Measurements from ENCODE around the gene KRT5. TPM values are rescaled to one million over a fixed set of nuclear protein-coding genes. Genes with fewer than 3 reads are reported as not detected.
"Not testable (repeated sequence)": the region's sequence is repeated elsewhere in the genome, so short reads cannot be mapped to it uniquely, and the experiment has no call there.

The KRT5 gene
- total RNA-seq, 2 experiments from 2014 or later, result not detected

DNA sequence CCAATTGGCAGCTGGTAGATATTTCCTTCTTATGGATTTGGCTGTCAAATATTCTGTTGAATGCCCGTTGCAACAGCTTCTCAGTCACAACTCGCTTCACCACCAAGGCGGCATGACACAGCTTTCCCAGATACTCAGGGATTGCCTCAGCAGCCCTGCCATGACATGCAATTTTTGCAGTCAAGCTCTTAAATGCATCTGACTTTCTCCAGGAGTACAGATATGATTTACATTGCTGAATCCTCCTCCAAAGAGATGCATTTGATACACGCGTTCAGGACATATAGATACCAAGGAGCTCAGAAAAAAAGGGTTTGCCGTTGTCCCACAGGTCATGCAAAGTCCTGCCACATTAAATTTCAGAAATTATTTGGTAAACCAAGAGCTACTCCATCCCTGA is 6.5 kb downstream of the KRT5 start:
- H3K4me3 Mint-ChIP-seq, result no peak overlapping the region
- H3K36me3 Mint-ChIP-seq, result peaks cover 3% of the 10 kb centered on the region
- DNase-seq, result no peak
- CTCF ChIA-PET, result no interaction called here
- peaks cover 17% of the 10 kb centered on the region for H3K27me3 Mint-ChIP-seq
- intact Hi-C loops (cut with micrococcal nuclease), result no loop called here
- H3K9me3 Mint-ChIP-seq, result peaks cover 8% of the 10 kb centered on the region
- POLR2A ChIA-PET, result no interaction called here
- no peaks in the 10 kb centered on the region for H3K4me1 Mint-ChIP-seq (ENCODE audit: low read depth)
- H3K27ac Mint-ChIP-seq, result no peak overlapping the region

DNA sequence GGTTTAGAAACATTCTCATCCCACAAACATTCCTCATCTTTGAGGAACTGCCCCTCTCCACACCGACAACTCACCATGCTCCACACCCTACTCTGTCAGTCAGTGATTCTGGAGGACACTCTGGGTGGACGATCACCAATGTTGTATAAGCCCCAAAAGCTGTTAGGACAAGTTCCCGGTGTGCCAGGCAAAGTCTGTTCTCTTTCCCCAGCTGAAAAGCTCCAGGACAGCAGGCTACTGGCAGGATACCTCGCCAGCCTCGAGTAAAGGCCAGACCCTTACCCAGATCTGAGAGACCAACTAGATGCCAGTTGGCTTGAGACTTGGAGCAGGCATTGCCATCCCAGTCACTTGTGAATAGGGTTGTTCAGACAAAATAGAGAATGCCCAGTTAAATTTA is 12.0 kb downstream of the KRT5 start:
- intact Hi-C loops (cut with micrococcal nuclease), result no loop called here
- ChIA-PET CTCF (interaction anchor here (0.9 kb wide), 1 partner anchor 80 kb away, joined by 4 read pairs; no protein-coding TSS in a partner anchor), POLR2A (no interaction called here)
- Mint-ChIP-seq H3K4me3 (no peak overlapping the region), H3K36me3 (peaks cover 3% of the 10 kb centered on the region), H3K4me1 (ENCODE audit: low read depth) (no peaks in the 10 kb centered on the region), H3K9me3 (peaks cover 8% of the 10 kb centered on the region), H3K27me3 (peaks cover 32% of the 10 kb centered on the region), H3K27ac (no peak overlapping the region)
- no peak for DNase-seq

DNA sequence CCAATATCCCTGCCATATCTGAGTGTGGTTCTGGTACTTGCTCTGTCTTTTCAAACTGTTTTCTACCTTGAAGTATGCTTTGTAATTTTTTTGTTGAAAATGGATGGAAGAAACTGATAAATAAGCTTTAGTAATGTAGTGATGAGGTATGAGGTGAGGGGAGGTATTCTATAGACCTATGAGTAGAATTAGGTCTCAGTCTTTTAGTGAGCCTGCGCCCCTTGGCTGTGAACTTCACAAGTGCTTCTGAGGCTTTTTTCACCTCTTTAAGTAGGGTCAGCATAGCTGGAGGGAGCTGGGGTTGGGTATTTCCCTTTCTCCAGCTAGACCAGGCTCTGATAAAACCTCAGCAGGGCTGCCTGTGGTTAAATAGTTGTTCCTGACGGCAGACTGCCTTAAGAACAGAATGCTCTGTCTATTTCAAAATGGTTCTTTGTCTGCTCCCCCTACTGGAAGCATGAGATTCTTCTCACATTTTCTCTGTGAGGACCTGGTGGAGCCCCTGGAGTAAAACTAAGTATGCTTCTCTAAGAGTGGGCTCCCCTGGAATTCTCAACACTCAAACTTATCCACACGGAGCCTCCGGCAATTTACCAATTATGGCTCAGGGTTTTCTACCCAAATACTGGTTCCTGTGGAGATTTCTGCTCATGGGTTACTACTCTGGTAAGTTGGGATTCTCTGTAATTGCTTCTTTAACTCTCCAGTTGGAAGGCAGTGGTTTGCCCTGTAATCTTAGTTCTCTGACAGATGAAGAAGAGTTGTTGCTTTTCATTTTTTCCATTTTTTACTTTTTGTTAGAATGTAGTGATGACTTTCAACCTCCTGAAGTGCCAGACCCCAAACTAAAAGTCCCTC is 13.1 kb downstream of the KRT5 start:
- Mint-ChIP-seq H3K9me3 (peaks cover 8% of the 10 kb centered on the region), H3K27ac (no peak overlapping the region), H3K36me3 (peaks cover 3% of the 10 kb centered on the region), H3K4me1 (ENCODE audit: low read depth) (no peaks in the 10 kb centered on the region), H3K4me3 (no peak overlapping the region), H3K27me3 (peaks cover 29% of the 10 kb centered on the region)
- ChIA-PET CTCF (interaction anchor here (0.9 to 1.5 kb wide), 3 partner anchors 9 to 127 kb away, joined by 3 to 5 read pairs (median 4); no protein-coding TSS in a partner anchor), POLR2A (no interaction called here)
- intact Hi-C loops (cut with micrococcal nuclease), result no loop called here
- no peak for DNase-seq

DNA sequence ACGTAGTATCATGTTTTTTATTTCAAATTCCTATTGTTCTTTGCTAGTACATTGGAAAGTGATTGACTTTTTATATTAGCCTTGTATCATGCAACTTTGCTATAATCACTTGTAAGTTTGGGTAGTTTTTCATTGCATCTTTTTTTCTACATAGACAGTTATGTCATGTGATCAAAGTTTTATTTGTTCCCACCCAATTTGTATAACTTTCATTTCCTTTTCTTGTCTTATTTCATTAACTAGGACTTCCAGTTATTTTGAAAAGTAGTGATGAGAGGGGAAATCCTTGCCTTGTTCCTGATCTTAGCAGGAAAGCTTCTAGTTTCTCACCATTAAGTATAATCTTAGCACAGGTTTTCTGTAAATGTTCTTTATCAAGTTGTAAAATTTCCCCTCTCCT is 17.3 kb downstream of the KRT5 start:
- H3K27ac Mint-ChIP-seq, result no peak overlapping the region
- no peaks in the 10 kb centered on the region for H3K9me3 Mint-ChIP-seq
- peaks cover 15% of the 10 kb centered on the region for H3K27me3 Mint-ChIP-seq
- H3K4me1 Mint-ChIP-seq (ENCODE audit: low read depth), result no peaks in the 10 kb centered on the region
- H3K4me3 Mint-ChIP-seq, result no peak overlapping the region
- intact Hi-C loops (cut with micrococcal nuclease), result no loop called here
- ChIA-PET CTCF (interaction anchor here (0.7 kb wide), 1 partner anchor 377 kb away, joined by 3 read pairs; no protein-coding TSS in a partner anchor), POLR2A (no interaction called here)
- no peak for DNase-seq
- no peaks in the 10 kb centered on the region for H3K36me3 Mint-ChIP-seq

- POLR2A ChIA-PET, result no interaction called here
- H3K4me3 Mint-ChIP-seq, result no peak overlapping the region
- no peaks in the 10 kb centered on the region for H3K36me3 Mint-ChIP-seq
- CTCF ChIA-PET, result no interaction called here
- H3K9me3 Mint-ChIP-seq, result no peaks in the 10 kb centered on the region
- no peak overlapping the region for H3K27ac Mint-ChIP-seq
- no peaks in the 10 kb centered on the region for H3K4me1 Mint-ChIP-seq (ENCODE audit: low read depth)
- intact Hi-C loops (cut with micrococcal nuclease), result no loop called here
- peaks cover 6% of the 10 kb centered on the region for H3K27me3 Mint-ChIP-seq
- DNase-seq, result no peak
Measured at GRCh38 chr12:52501490-52501889, 18.7 kb downstream of the KRT5 start.

GRCh38 chr12:52500574-52500973 is 19.6 kb downstream of the KRT5 start:
- DNase-seq; H3K27me3 Mint-ChIP-seq; CTCF ChIA-PET; H3K4me3 Mint-ChIP-seq; H3K4me1 Mint-ChIP-seq (ENCODE audit: low read depth); H3K27ac Mint-ChIP-seq; intact Hi-C loops (cut with micrococcal nuclease); POLR2A ChIA-PET; H3K36me3 Mint-ChIP-seq; H3K9me3 Mint-ChIP-seq: not testable (repeated sequence)

- POLR2A ChIA-PET, result no interaction called here
- Mint-ChIP-seq H3K27ac (no peak overlapping the region), H3K27me3 (peaks cover 7% of the 10 kb centered on the region), H3K4me1 (ENCODE audit: low read depth) (no peaks in the 10 kb centered on the region), H3K36me3 (no peaks in the 10 kb centered on the region), H3K9me3 (no peaks in the 10 kb centered on the region), H3K4me3 (no peak overlapping the region)
- intact Hi-C loops (cut with micrococcal nuclease), result no loop called here
- CTCF ChIA-PET, result interaction anchor here (1.4 kb wide), 1 partner anchor 379 kb away, joined by 4 read pairs; no protein-coding TSS in a partner anchor
- DNase-seq, result no peak
Measured at GRCh38 chr12:52499806-52500560, 20.2 kb downstream of the KRT5 start.

GRCh38 chr12:52498946-52499345 is 21.2 kb downstream of the KRT5 start:
- CTCF ChIA-PET, result interaction anchor here (1.4 kb wide), 1 partner anchor 381 kb away, joined by 4 read pairs; no protein-coding TSS in a partner anchor

DNA sequence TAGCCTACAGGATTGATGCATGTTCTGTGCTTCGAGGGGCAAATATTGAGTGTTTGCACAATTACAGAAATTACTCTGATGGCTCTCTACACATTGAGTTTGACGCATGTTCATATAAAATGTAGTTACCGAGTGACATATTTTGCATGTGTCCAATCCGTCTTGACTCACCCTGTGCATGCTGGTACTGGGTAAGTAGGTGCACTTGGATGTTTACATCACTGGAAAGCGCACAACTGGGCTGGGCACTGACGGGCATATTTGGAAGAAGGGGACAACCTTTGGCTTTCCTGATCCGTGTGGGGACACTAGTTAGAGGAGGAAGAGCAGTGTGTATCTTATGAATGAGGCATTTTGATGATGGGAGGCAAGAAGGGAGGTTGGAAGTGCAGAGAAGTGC is 22.2 kb downstream of the KRT5 start:
- Mint-ChIP-seq H3K4me3 (no peak overlapping the region), H3K27ac (no peak overlapping the region), H3K36me3 (no peaks in the 10 kb centered on the region), H3K4me1 (ENCODE audit: low read depth) (no peaks in the 10 kb centered on the region), H3K27me3 (peaks cover 9% of the 10 kb centered on the region), H3K9me3 (no peaks in the 10 kb centered on the region)
- no peak for DNase-seq
- ChIA-PET POLR2A (no interaction called here), CTCF (no interaction called here)
- intact Hi-C loops (cut with micrococcal nuclease), result no loop called here

More at GRCh38 chr12:52498946-52499345, 21.2 kb downstream of the KRT5 start:
- H3K27ac Mint-ChIP-seq, result no peak overlapping the region
- intact Hi-C loops (cut with micrococcal nuclease), result no loop called here
- peaks cover 9% of the 10 kb centered on the region for H3K27me3 Mint-ChIP-seq
- H3K4me1 Mint-ChIP-seq (ENCODE audit: low read depth), result no peaks in the 10 kb centered on the region
- no peak for DNase-seq
- H3K36me3 Mint-ChIP-seq, result no peaks in the 10 kb centered on the region
- POLR2A ChIA-PET, result no interaction called here
- no peak overlapping the region for H3K4me3 Mint-ChIP-seq
- no peaks in the 10 kb centered on the region for H3K9me3 Mint-ChIP-seq

DNA sequence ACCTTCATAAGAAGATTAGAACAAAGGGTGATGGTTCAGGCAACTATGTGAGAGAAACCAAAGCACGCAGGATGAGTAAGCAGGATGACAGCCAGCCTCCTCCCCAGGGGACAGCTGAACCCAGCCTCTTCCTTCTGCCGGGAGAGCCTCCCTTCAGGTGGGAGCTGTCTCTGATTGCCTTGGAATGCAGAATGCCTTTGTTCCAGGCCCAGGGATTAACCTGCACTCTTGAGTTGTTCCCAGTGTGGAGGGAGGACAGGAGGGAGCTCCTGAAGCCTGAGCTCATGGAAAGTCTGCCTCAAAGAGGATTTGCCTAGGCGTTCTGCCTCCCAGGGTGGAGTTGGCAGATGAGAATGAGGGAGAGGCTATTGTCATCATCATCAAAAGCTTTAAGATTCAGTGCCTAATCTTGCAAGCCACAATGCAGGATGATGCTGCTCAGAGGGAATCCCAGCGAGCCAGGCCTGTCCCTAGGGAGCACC is 23.6 kb downstream of the KRT5 start:
- Mint-ChIP-seq H3K27me3 (peaks cover 13% of the 10 kb centered on the region), H3K4me3 (no peak overlapping the region), H3K27ac (no peak overlapping the region), H3K4me1 (ENCODE audit: low read depth) (no peaks in the 10 kb centered on the region), H3K9me3 (no peaks in the 10 kb centered on the region), H3K36me3 (no peaks in the 10 kb centered on the region)
- ChIA-PET CTCF (interaction anchor here (0.6 kb wide), 1 partner anchor 337 kb away, joined by 3 read pairs; no protein-coding TSS in a partner anchor), POLR2A (no interaction called here)
- no peak for DNase-seq
- intact Hi-C loops (cut with micrococcal nuclease), result no loop called here

- no peak for DNase-seq
- H3K4me3 Mint-ChIP-seq, result no peak overlapping the region
- no peak overlapping the region for H3K27ac Mint-ChIP-seq
- no peaks in the 10 kb centered on the region for H3K36me3 Mint-ChIP-seq
- peaks cover 13% of the 10 kb centered on the region for H3K27me3 Mint-ChIP-seq
- ChIA-PET POLR2A (no interaction called here), CTCF (no interaction called here)
- H3K4me1 Mint-ChIP-seq (ENCODE audit: low read depth), result no peaks in the 10 kb centered on the region
- intact Hi-C loops (cut with micrococcal nuclease), result no loop called here
- no peaks in the 10 kb centered on the region for H3K9me3 Mint-ChIP-seq
Measured at GRCh38 chr12:52496054-52496453, 24.1 kb downstream of the KRT5 start.

GRCh38 chr12:52495389-52495788 is 24.8 kb downstream of the KRT5 start:
- ChIA-PET CTCF (no interaction called here), POLR2A (no interaction called here)
- Mint-ChIP-seq H3K4me1 (ENCODE audit: low read depth) (no peaks in the 10 kb centered on the region), H3K9me3 (no peaks in the 10 kb centered on the region), H3K27me3 (peaks cover 11% of the 10 kb centered on the region), H3K36me3 (no peaks in the 10 kb centered on the region), H3K4me3 (no peak overlapping the region), H3K27ac (no peak overlapping the region)
- no peak for DNase-seq
- intact Hi-C loops (cut with micrococcal nuclease), result no loop called here

Measured in activated CD4-positive, alpha-beta memory T cell treated with anti-CD3 and anti-CD28 coated beads for 36 hours (primary cell).